ENCODE measurements around the gene LDLRAD3.
"Not testable (repeated sequence)": the region's sequence is repeated elsewhere in the genome, so short reads cannot be mapped to it uniquely, and the experiment has no call there.

Gene LDLRAD3

GRCh38 chr11:36187622-36188021, 243.8 kb downstream of the LDLRAD3 start:
- no peak for DNase-seq

DNA sequence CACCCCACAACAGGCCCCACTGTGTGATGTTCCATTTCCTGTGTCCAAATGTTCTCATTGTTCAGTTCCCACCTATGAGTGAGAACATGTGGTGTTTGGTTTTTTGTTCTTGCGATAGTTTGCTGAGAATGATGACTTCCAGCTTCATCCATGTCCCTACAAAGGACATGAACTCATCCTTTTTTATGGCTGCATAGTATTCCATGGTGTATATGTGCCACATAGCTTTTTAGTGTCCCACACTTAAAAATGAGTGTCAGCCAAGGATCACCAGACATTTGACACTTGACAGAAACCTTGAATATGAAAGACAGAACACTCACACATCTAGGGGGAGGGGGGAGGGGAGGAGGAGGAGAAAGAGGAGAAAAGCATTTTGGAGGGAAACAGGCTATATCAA, 245.9 kb downstream of the LDLRAD3 start:
- DNase-seq: not testable (repeated sequence)

GRCh38 chr11:36191941-36192340, 248.1 kb downstream of the LDLRAD3 start:
- no peak for DNase-seq

GRCh38 chr11:36192425-36193289, 248.8 kb downstream of the LDLRAD3 start:
- DNase-seq: no peak

DNA sequence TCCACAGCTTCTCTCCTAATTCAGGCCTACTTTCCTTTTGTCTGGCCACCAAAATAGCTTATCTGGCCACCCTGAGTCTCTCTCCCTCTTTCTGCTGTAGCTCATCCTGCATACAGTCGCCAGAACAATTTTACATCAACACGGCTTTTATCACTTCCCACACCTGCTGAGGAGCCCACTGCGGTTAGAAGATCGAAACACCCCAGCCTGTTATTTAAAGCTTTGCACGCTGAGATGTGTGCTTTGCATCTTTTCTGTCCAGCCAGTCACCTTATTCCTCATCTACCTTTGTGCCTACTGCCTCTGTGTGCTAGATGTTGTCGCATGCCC, 249.4 kb downstream of the LDLRAD3 start:
- DNase-seq: no peak

- DNase-seq: no peak
These were observed 249.9 kb downstream of the LDLRAD3 start for GRCh38 chr11:36193721-36194120.

DNA sequence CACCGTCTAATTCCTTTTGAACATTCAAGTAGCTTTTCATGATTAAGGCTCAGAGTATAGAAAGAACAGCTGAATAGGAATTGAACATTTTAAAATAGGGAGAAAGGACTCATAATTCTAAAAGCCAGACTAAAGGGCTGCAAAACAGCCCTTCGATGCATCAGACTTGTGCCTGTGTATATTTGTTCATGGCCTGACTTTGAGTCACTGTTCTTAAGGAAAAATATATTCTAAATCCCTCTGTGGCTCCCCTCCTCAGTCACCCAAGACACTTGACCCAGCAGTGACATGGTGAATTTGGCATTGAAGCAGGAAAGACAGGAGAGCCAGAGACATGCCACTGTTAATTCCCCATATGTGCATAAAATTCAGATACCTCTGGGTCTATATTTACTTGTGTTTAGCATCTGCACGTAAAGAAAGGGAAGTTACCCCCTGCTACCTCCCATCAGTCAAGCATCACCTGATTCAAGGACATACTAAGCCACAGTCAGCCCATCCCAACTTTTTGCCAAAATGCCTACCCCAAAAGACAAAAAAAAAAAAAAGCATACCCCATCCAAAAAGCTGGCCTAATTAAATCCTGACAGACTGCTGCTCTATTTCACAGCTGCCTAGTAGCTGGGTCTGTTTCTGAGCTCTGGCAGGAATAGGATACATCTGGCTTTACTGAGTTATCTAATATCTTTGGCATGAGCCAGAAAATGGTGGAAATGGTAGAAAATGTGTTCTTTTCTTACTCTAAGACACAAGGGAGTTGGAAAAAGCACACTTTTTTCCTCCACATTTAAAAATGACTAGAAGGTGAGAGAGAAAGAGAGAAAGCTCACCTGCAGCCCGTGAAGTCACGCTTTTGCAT, 251.9 kb downstream of the LDLRAD3 start:
- peak; percentile 18 for DNase-seq

- peak; percentile 41 for DNase-seq
These were observed 252.6 kb downstream of the LDLRAD3 start for GRCh38 chr11:36196411-36196998.

- DNase-seq: no peak
These were observed 257.5 kb downstream of the LDLRAD3 start for GRCh38 chr11:36201411-36201810.

- no peak for DNase-seq
These were observed 261.7 kb downstream of the LDLRAD3 start for GRCh38 chr11:36205536-36205935.

DNA sequence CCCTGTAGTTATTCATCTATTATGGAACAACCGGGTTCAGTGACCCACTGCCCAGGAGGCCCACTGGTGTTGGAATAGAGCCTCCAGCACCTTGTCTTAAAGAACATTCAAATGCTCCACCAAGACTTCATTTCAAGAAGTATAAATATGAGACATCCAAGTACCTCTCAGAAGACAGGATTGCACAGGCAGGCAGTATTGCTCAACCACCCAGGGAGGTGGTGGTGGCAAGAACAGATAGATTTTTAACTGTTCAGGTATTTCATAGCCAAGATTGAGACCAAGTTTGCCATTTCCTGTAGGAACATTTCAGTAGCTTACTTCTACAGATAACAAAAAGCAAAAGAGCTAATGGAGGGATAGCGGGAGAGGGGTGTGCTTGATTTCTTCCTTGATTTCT, 266.7 kb downstream of the LDLRAD3 start:
- no peak for DNase-seq

DNA sequence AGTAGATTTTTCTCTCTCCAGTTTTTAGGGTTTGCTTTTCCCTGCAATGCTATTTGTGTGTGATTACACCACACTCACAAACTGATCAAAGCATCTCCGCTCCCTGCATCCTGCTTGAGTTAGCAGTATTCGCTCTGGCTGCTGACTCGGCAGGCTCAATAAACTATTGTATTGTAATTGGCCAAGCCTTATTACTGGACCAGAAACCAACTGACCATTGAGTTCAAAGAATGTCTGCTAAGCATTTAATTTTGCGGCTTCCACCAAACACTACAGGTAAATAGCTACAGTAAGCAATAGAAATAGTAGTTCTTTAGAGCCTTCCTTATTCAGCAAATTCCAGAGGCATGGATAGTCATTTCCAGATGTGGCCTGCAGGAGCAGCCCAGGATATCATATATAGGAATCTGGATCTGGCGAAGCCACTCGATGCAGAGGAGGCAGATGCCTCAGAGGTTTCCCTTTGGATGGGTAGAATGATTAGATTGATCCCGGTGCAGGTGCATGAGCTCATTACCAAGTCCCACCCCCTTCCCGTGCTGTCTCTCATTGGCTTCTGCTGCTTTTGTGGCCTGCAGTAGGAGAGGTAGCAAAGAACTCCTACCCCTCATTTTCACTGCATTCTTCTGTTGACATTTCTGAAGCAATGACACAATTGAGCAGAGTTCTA, 268.0 kb downstream of the LDLRAD3 start:
- peak; percentile 41 for DNase-seq

- DNase-seq: peak; percentile 83
These were observed 268.9 kb downstream of the LDLRAD3 start for GRCh38 chr11:36212564-36213392.

GRCh38 chr11:36213393-36213840, 269.6 kb downstream of the LDLRAD3 start:
- no peak for DNase-seq

GRCh38 chr11:36214480-36214879, 270.6 kb downstream of the LDLRAD3 start:
- DNase-seq: no peak

DNA sequence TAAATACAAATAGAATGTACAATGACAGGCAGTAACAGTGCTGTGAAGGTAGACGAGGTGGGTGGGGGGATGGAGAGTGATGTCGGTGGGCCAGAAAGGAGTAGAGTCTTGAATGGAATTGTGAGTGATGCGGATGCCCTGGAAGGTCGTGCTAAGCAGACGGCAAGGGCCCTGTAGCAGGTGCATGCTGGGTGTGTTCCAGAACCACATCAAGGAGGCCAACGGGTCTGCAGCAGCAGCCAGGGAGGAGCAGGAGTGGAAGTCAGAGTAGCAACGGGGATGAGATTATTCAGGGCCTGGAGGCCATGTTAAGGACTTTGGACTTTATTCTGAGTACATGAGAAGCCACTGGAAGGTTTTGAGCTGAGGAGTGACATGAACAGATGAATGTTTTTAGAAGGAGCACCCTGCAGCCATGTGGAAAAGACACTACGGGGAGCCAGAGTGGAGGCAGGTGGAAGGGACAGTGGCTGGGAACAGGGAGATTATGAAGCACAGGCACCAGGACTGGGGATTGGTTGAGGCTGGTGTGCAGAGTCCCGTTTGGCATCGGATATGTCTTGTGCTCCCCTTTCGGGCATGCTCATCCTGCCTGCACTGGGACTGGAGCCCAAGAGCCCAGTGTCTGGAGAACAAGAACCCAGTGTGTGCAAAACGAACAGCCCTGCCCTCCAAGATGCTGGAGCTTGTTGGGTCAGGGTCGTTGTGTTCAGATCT, 271.3 kb downstream of the LDLRAD3 start:
- no peak for DNase-seq

DNA sequence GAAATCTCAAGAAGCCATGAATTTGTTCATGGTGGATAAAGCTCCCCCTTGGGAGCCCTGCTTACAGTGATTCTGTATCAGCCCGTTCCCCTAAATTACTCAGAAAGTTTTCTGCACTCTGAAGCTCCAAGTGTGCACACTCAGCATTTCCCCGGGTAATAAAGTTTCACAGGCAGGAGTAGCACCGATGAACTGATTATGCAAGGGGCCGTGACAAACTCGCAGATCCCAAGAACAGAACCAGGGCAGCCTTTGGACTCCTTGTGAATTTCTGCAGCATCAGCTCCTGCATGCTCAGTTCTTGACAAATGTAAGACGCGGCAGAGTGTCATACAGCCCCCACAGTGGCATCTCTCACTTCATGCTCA, 271.8 kb downstream of the LDLRAD3 start:
- DNase-seq: no peak

GRCh38 chr11:36216061-36216615, 272.3 kb downstream of the LDLRAD3 start:
- no peak for DNase-seq

DNA sequence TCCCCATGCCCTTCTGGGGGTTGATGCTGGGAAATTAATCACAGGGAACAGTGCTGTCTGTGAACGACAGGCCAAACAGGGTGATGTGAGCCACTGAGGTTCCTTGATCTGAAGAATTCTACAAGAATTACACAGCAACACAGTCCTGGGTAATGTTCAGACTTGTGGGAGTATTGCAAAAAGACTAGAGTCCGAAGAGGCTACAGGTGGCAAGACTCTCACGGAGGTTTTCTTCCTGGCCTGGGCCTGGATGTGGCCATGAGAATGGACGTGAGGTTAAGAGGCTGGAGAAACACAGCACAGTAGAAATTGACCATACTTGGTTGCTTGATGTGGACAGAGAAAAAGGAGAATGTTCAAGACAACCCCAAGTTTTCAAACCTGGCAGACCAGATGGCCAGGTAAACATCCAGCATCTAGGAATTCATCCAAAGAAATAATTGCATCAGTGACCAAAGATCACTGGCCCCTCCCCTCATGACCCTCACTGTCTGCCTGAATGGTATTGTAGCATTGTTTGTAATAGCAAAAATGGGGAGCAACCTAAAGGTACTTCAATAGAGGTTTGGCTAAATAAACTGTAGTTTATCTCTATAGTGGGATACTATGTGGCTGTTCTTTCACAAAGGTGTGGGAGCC, 274.5 kb downstream of the LDLRAD3 start:
- DNase-seq: no peak

DNA sequence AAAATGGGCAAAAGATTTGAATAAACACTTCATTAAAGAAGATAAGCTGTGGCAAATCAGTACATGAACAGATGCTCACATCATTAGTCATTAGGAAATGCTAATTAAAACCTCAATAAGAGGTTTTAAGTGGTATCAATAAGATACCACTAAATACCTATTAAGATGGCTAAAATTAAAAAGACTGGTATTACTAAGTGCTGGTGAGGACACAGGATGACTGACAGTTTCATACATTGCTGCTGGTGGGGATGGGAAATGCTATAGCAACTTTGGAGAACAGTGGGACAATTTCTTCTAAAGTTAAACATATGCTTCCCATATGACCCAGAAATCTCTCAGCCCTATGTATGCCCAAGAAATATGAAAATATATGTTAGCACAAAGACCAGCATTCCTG, 276.1 kb downstream of the LDLRAD3 start:
- no peak for DNase-seq
